DOHH2 (cell line): Measurements from ENCODE around the gene FILIP1.

ENCODE experiments used
- CTCF ChIP-seq: fragments of 200-600 bp; sonication (generic); IDR thresholded peaks from one replicate; pipeline ENCODE4 v1.5.1; 2014; ENCODE audit warnings: antibody characterized with exemption, mild to moderate bottlenecking, low read depth, low read length; ENCODE audit not compliant: poor library complexity, severe bottlenecking
- EZH2phosphoT487 ChIP-seq: fragments of 200-600 bp; sonication (generic); IDR thresholded peaks from 2 replicates; pipeline ENCODE4 v1.6.1; 2017; ENCODE audit warnings: borderline replicate concordance, mild to moderate bottlenecking, antibody characterized with exemption, low read length, moderate library complexity, mixed read lengths

- TF ChIP-seq CTCF (no peak), EZH2phosphoT487 (no peak)
These were observed 102.3 kb downstream of the FILIP1 start for GRCh38 chr6:75391276-75391675.
